Fibroblast of pulmonary artery (primary cell): ENCODE results near the gene MS4A14.

Experiments
- DNase-seq: peaks from one replicate; pipeline ENCODE4 v3.0.0-alpha.2; 2010; ENCODE audit warnings: low read depth
- H3K4me3 ChIP-seq: replicated peaks from 2 replicates; pipeline ENCODE4 v1.5.1; 2011; ENCODE audit warnings: low read depth, mild to moderate bottlenecking, control low read depth, low read length, moderate library complexity
- CTCF ChIP-seq: IDR thresholded peaks from 2 replicates; pipeline ENCODE4 v1.5.1; 2011; ENCODE audit warnings: mild to moderate bottlenecking, control low read depth, low read length, inconsistent platforms; ENCODE audit errors: missing control alignments

The MS4A14 gene

GRCh38 chr11:60378354-60378753, 17.9 kb upstream of the MS4A14 start, which contains the start of gene MS4A7:
TSS of gene MS4A7 (plus strand) at chr11:60378532. CDS start at chr11:60383142, 4,610 bp downstream.
- no peak within 1 kb of the TSS for H3K4me3 ChIP-seq
- TF ChIP-seq CTCF = no peak
- no peak for DNase-seq

DNA sequence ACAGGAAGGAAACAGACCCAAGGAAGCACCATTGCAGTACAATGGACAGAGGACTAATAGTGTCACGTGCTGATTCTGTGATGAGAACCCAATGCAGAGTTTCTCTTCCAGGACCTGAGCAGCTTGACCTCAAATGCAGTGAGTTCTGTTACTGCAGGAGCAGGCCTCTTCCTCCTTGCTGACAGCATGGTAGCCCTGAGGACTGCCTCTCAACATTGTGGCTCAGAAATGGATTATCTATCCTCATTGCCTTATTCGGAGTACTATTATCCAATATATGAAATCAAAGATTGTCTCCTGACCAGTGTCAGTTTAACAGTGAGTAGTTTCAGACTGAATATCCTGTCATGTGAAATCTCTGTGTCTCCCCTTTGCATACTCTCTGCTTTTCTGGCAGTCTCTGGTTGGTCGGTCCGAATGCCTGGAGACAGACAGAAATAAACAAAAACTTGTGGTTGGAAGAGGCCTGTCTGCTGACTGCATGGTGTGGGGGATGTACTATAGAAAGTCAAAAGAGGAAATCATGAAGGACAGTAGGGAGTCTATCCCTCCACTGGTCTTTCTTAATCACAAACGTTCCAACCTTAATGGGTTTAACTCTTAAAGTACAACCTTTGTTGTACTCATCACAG, 6.9 kb upstream of the MS4A14 start:
- no peak overlapping the region for H3K4me3 ChIP-seq
- DNase-seq = no peak
- no peak for TF ChIP-seq CTCF

GRCh38 chr11:60390419-60390818, 5.8 kb upstream of the MS4A14 start:
- no peak for DNase-seq
- no peak for TF ChIP-seq CTCF
- no peak overlapping the region for H3K4me3 ChIP-seq

DNA sequence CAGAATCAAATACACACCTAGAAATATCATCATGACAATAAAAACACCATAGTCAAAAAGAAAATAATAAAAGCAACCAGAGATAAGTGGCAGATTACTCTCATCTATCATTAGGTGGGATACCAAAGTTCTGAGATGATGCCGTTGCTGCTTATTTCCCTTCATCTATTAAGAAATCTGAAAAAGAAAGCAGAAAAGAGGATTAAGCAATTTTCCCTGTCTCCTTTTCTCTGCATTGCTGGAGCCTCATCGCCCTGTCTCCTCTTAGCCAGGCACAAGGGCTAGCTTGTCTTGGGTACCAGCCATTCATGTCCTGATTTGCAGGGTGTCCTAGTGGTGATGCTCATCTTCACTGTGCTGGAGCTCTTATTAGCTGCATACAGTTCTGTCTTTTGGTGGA, 3.9 kb upstream of the MS4A14 start:
- no peak for TF ChIP-seq CTCF
- H3K4me3 ChIP-seq = no peak overlapping the region
- no peak for DNase-seq

DNA sequence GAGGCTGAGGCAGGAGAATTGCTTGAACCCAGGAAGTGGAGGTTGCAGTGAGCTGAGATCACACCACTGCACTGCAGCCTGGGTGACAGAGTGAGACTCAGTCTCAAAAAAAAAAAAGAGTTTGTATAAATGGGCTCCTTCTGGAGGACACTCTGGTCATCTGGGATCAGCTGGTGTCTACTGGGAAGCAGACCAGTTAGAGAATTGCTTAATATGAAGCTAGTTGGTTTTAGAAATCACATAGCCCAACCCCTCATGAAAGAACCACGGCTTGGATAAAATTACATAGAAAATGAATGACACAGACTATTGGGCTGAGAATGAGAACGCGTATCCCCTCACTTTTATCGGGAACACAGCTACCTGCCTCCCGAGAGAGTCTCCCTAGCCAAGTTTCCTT, 3.2 kb upstream of the MS4A14 start:
- no peak for DNase-seq
- TF ChIP-seq CTCF = no peak
- no peak overlapping the region for H3K4me3 ChIP-seq

GRCh38 chr11:60394666-60395380, 1.4 kb upstream of the MS4A14 start:
- TF ChIP-seq CTCF = no peak
- no peak for DNase-seq

More at GRCh38 chr11:60394666-60395380, 1.4 kb upstream of the MS4A14 start:
- no peak overlapping the region for H3K4me3 ChIP-seq
